H4 (cell line): ENCODE data around the gene HMMR. TPM values are rescaled to one million over a fixed set of nuclear protein-coding genes. Genes with fewer than 3 reads are reported as not detected.
"Not testable (repeated sequence)": the region's sequence is repeated elsewhere in the genome, so short reads cannot be mapped to it uniquely, and the experiment has no call there.

Experiments used
- DNase-seq: peaks from one replicate; pipeline ENCODE4 v3.0.0-alpha.2; 2015; ENCODE audit warnings: low spot score
- total RNA-seq: library from RNA; depleted of rRNA; stranded (reverse); fragments of >200 nt; shearing (Covaris generic); gene quantifications from 2 replicates; pipeline ENCODE4 v1.2.3, GENCODE V29; 2014; rRNA removed

The HMMR gene
- total RNA-seq, 1 experiment from 2014 or later, result 47.1 TPM

- DNase-seq, result no peak
Observed at GRCh38 chr5:163508753-163509152, 48.3 kb downstream of the HMMR start.

GRCh38 chr5:163509291-163509951, 49.0 kb downstream of the HMMR start:
- no peak for DNase-seq

- no peak for DNase-seq
Observed at GRCh38 chr5:163512526-163512925, 52.1 kb downstream of the HMMR start.

- DNase-seq, result no peak
Observed at GRCh38 chr5:163525096-163525495, 64.7 kb downstream of the HMMR start.

- no peak for DNase-seq
Observed at GRCh38 chr5:163529698-163530097, 69.3 kb downstream of the HMMR start.

GRCh38 chr5:163531272-163531671, 70.8 kb downstream of the HMMR start:
- DNase-seq, result no peak

- DNase-seq, result no peak
Observed at GRCh38 chr5:163532171-163533084, 72.0 kb downstream of the HMMR start.

- no peak for DNase-seq
Observed at GRCh38 chr5:163533223-163533622, 72.8 kb downstream of the HMMR start.

- DNase-seq, result no peak
Observed at GRCh38 chr5:163534492-163535094, 74.2 kb downstream of the HMMR start.

GRCh38 chr5:163535290-163535689, 74.9 kb downstream of the HMMR start:
- no peak for DNase-seq

- not testable (repeated sequence) for DNase-seq
Observed at GRCh38 chr5:163536442-163536841, 76.0 kb downstream of the HMMR start.

- DNase-seq, result no peak
Observed at GRCh38 chr5:163540696-163541095, 80.3 kb downstream of the HMMR start.

Other genes with a start within 250 kb of the HMMR start
- gene CCNG1, start 23.0 kb upstream of the HMMR start, total RNA-seq, result 215 and 230 TPM in 2 replicates
- gene NUDCD2, start 530 bp upstream of the HMMR start, total RNA-seq, result 11.9 and 14.0 TPM in 2 replicates
- gene MAT2B, start 45.0 kb downstream of the HMMR start, total RNA-seq, result 101 and 118 TPM in 2 replicates